SH-SY5Y (cell line): ENCODE results near the gene IL15RA.

Source experiments
- GATA2 ChIP-seq: IDR thresholded peaks from 2 replicates; pipeline ENCODE4 v1.6.1; 2011; ENCODE audit warnings: mild to moderate bottlenecking, low read depth, low read length
- GATA3 ChIP-seq: IDR thresholded peaks from 2 replicates; pipeline ENCODE4 v1.6.1; 2011; ENCODE audit warnings: low read depth, mild to moderate bottlenecking, low read length, moderate library complexity

GRCh38 chr10:5905854-5906507, 71.4 kb downstream of the IL15RA start:
- no peak for TF ChIP-seq GATA3
- no peak for TF ChIP-seq GATA2
